HG03159 (cell line): ENCODE results near the gene FXYD5.

Source experiments
- ATAC-seq: cut with Tn5 transposase; IDR thresholded peaks from one replicate; pipeline ENCODE4 v1.9.1; 2021; ENCODE audit warnings: mild to moderate bottlenecking, moderate library complexity; ENCODE audit not compliant: unreplicated experiment

Gene FXYD5

DNA sequence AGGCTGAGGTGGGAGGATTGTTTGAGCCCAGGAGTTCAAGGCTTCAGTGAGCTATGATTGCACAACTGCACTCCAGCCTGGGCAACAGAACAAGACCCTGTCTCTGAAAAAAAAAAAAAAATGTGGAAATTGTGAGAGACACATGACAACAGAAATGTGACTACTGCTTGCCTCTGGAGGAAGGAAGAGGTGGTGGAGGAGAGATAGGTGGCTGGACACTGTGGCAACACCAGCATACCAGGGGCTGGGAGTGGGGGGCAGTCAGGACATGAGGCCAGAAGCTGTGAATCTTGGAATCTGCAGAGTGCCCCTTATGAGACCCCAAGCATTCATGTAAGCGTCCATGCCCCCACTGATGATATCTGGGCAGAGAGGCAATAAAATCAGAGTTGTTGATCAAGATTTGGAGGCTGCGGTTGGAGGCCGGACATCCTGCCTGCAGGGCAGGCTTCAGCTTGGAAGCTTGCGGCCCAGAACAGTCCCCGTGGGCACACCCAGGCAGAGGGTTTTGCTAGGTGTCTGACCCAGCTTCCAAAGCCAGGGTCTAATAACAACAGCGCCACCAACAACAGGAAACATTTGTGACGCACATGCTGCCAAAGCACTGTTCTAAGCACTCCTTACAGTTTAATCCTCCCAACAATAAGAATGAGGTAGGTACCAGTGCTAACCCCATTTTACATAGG is 57.2 kb downstream of the FXYD5 start:
- no peak for ATAC-seq

DNA sequence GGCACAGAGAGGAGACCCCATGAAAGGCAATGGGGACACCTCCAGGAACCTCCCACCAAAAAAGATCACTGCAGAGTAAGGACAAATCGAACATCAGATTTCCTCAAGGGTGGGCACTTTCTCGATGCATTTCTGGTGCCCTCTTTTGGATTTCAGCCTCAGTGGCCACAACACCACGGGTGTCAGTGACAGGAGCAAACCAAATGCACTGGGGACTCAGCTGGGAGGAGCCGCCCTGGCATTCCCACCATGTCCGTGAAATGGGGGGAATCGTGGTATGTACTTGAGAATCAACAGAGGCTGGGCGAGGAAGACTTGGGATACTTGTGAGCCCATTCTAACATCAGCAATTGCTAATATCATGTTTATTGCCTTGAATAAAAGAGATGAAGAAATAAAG is 57.7 kb downstream of the FXYD5 start:
- no peak for ATAC-seq

DNA sequence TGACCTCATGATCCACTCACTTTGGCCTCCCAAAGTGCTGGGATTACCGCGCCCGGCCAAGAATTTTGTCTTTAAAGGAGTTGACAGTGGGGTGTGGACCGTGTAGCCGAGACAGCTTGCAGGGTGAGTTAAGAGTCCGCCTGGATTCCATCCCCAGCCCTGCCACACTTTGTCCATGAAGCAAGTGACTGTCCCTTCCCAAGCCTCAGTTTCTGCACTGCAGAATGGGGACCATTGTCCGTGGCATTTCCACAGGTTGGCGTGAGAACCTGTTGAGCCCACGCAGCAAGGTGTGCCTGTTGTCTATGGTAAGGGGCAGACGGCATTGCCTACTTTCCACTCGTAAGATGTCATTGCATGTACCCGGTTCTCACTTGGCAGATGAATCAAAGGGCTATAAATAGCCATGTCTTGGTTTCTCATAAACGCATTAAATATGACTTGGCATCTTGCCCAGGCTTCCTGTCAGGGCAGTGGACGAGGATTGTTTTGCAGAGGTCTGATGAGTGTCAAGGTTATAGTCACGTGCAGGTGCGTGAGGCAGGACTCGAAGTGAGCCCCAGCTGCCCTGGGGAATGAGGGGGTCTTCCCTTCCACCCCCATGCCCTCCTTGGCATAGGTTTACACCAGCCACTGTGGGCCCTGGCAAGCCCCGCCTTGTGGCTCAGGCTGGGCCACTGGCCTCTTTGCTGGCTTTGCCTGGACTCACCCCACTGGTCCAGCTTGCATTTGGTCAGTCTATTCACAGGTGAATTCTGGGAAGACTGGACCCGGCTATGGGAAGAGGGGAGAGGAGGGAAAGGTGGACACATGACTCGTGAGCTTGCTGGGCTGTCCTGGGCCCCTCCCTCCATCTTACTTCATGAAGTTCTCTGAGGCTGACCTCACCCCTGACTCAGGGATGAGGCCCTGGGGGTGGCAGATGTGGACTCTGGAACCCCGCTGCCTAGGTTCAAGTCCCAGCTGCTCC is 59.4 kb downstream of the FXYD5 start:
- peak; percentile 69 for ATAC-seq

GRCh38 chr19:35214766-35215422 is 60.4 kb downstream of the FXYD5 start:
- ATAC-seq = no peak

- no peak for ATAC-seq
Measured at GRCh38 chr19:35216016-35216832, 61.7 kb downstream of the FXYD5 start.

GRCh38 chr19:35216833-35217648 is 62.5 kb downstream of the FXYD5 start:
- ATAC-seq = no peak

DNA sequence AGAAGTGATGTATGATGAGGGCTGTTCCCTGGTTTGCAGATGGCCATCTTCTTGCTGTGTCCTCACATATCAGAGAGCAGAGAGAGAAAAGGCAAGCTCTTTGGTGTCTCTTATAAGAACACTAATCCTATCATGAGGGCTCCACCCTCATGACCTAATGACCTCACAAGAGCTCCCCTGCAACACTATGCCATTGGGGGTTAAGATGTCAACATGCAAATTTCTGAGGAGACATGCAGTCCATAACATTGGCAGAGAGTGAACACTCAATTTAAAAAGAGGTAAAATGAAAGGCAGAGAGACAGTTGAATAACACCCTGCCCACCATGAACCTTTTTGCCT is 63.1 kb downstream of the FXYD5 start:
- ATAC-seq = no peak

GRCh38 chr19:35219008-35219407 is 64.5 kb downstream of the FXYD5 start:
- ATAC-seq = no peak
